Uterus (tissue), 2 donors: ENCODE results near the gene GAPT.

Source experiments
- CTCF ChIP-seq, 4 experiments: fragments of 200-600 bp in 2 of 4; fragments of 450-650 bp in 2 of 4; sonication (generic) in 2 of 4; IDR thresholded peaks; one replicate each; pipeline ENCODE4 v1.5.1; 2016 to 2019; ENCODE audit warnings: antibody characterized with exemption in 4 of 4, mild to moderate bottlenecking in 2 of 4, moderate library complexity in 1 of 4
- POLR2A ChIP-seq, 2 donors: fragments of 450-650 bp; IDR thresholded peaks; one replicate each; pipeline ENCODE4 v1.6.1; 2016; ENCODE audit warnings: antibody characterized with exemption in 2 of 2, mild to moderate bottlenecking in 1 of 2, moderate library complexity in 1 of 2

- no peak for TF ChIP-seq POLR2A (IDR thresholded peaks at IDR 0.05)
- TF ChIP-seq CTCF (IDR thresholded peaks at IDR 0.05), result no peak
Observed at GRCh38 chr5:58452566-58453258, 38.5 kb upstream of the GAPT start.
